A673 (cell line): ENCODE results near the gene RUNDC3A.

Experiments used
- EZH2 ChIP-seq: fragments of 200-600 bp; sonication (generic); IDR thresholded peaks from 2 replicates; pipeline ENCODE4 v1.6.1; 2017; ENCODE audit warnings: borderline replicate concordance, low read depth, mild to moderate bottlenecking, mixed read lengths, antibody characterized with exemption, low read length; ENCODE audit not compliant: poor library complexity, severe bottlenecking
- TF ChIP-seq, protein P1 (sequence below): fragments of 300-800, 200-600 bp; sonication (generic); conservative IDR thresholded peaks from 2 replicates; pipeline ENCODE4 v1.5.1; 2017; ENCODE audit warnings: low read depth, mild to moderate bottlenecking, antibody characterized with exemption, low read length, moderate library complexity, mixed read lengths

DNA sequence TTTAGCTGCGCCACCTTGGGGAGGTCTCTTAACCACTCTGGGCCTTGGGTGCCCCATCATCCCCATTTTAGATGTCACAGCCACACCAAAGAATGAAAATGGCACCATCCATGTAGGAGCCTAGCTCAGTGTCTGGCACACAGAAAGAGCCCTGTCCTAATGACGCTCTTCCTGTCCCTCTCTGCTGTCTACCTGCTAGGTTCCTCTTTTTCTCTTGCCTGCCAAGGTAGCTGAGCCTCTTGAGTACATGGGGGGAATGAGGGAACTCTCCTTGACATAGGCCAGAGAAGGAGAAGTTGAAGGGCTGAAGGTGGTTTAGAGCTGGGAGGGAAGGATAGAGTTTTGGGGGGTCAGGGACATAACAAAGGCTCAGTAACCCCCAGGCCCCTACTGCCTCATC is 1.8 kb downstream of the RUNDC3A start:
- TF ChIP-seq, protein P1, sequence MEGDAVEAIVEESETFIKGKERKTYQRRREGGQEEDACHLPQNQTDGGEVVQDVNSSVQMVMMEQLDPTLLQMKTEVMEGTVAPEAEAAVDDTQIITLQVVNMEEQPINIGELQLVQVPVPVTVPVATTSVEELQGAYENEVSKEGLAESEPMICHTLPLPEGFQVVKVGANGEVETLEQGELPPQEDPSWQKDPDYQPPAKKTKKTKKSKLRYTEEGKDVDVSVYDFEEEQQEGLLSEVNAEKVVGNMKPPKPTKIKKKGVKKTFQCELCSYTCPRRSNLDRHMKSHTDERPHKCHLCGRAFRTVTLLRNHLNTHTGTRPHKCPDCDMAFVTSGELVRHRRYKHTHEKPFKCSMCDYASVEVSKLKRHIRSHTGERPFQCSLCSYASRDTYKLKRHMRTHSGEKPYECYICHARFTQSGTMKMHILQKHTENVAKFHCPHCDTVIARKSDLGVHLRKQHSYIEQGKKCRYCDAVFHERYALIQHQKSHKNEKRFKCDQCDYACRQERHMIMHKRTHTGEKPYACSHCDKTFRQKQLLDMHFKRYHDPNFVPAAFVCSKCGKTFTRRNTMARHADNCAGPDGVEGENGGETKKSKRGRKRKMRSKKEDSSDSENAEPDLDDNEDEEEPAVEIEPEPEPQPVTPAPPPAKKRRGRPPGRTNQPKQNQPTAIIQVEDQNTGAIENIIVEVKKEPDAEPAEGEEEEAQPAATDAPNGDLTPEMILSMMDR, result no peak
- no peak for TF ChIP-seq EZH2
